Brain microvascular endothelial cell (primary cell): Measurements from ENCODE around the gene NRF1.

Experiments
- DNase-seq: peaks from one replicate; pipeline ENCODE4 v3.0.0-alpha.2; 2020
- H3K27ac ChIP-seq: fragments of 250-450 bp; sonication (Bioruptor Pico); 2 replicates; pipeline ENCODE4 v1.5.1; 2020; ENCODE audit warnings: mild to moderate bottlenecking, moderate library complexity
- H3K27me3 ChIP-seq: fragments of 250-450 bp; sonication (Bioruptor Pico); replicated peaks from 2 replicates; pipeline ENCODE4 v1.5.1; 2020; ENCODE audit warnings: mild to moderate bottlenecking
- H3K36me3 ChIP-seq: fragments of 250-450 bp; sonication (Bioruptor Pico); replicated peaks from 2 replicates; pipeline ENCODE4 v1.5.1; 2020; ENCODE audit warnings: mild to moderate bottlenecking
- H3K4me3 ChIP-seq: 2 replicates; pipeline ENCODE4 v1.5.1; 2011; ENCODE audit warnings: low read depth, mild to moderate bottlenecking, control low read depth, low read length, moderate library complexity
- in situ Hi-C: cut with HindIII; loops from 2 replicates; pipeline ENCODE4 v1.10.0; 2017; ENCODE audit warnings: low sequenced_read_pairs, low pct_ligation_motif_present
- TF ChIP-seq, protein P1 (sequence below): IDR thresholded peaks from 2 replicates; pipeline ENCODE4 v1.5.1; 2011; ENCODE audit warnings: low read depth, mild to moderate bottlenecking, moderate library complexity, low read length, control low read depth, inconsistent platforms; ENCODE audit errors: missing control alignments

Gene NRF1

DNA sequence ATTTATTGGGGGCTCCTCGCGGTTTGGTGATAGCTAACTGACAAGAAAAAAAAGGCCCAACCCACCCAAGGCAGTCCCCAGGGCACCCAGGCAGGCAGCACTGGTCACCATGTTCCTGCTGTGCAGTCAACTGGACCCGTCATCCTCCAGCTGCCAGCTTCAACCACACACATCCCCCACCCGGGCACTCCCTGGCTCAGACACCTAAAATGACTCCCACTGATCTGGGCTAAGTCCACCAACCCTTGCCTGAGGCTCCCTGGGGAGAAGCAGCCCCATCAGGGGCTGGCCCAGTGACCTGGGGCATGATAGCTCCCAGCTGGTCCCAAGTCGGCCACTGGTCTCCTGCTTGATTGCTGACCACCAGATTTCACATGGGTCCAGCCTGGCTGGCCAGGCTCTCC is 161.8 kb downstream of the NRF1 start:
- Histone ChIP-seq H3K36me3 (no peaks in the 10 kb centered on the region), H3K4me3 (no peak overlapping the region), H3K27me3 (peaks cover 22% of the 10 kb centered on the region), H3K27ac (no peak overlapping the region)
- in situ Hi-C loops = no loop called here
- no peak for DNase-seq
- TF ChIP-seq, protein P1, sequence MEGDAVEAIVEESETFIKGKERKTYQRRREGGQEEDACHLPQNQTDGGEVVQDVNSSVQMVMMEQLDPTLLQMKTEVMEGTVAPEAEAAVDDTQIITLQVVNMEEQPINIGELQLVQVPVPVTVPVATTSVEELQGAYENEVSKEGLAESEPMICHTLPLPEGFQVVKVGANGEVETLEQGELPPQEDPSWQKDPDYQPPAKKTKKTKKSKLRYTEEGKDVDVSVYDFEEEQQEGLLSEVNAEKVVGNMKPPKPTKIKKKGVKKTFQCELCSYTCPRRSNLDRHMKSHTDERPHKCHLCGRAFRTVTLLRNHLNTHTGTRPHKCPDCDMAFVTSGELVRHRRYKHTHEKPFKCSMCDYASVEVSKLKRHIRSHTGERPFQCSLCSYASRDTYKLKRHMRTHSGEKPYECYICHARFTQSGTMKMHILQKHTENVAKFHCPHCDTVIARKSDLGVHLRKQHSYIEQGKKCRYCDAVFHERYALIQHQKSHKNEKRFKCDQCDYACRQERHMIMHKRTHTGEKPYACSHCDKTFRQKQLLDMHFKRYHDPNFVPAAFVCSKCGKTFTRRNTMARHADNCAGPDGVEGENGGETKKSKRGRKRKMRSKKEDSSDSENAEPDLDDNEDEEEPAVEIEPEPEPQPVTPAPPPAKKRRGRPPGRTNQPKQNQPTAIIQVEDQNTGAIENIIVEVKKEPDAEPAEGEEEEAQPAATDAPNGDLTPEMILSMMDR = no peak

DNA sequence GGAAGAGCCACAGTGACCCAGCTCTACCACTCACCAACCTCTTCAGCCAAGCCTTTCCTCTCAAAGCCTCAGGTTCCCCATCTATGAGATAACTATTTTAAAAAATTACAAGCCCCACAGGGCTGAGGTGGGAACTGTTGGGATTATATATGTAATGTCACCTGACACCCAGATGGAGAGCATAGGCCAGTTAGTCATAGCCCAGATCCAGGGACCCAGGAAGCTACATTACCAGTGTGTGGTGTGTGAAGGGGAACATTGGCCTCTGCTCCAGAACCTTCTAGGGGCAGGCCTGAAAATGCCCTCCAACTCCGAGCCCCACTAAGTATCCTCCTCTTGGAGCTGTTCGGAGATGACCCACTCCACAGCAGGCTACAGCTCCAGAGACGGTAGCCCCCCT is 162.4 kb downstream of the NRF1 start:
- in situ Hi-C loops = no loop called here
- Histone ChIP-seq H3K27ac (no peak overlapping the region), H3K27me3 (peaks cover 28% of the 10 kb centered on the region), H3K36me3 (no peaks in the 10 kb centered on the region), H3K4me3 (no peak overlapping the region)
- TF ChIP-seq, protein P1 = no peak
- DNase-seq = no peak

DNA sequence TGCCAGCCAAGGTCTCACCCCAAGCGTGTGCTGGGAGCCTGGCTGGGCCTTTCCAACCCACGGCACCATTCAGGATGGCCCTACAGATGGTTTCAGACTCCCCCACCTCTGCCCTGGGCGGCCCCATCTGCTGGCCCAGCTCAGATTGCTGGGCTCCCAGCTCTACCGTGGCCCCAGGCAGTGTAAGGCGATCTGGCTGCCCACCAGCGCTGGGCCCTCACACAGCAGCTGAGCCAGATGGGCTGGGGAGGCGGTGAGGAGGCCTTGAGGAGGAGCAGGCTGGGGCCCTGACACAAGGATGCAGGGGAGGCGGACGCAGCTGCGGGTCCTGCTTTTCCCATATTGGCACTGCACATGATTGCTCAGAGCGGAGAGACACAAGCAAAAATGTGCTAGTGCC is 162.8 kb downstream of the NRF1 start:
- H3K4me3 ChIP-seq = no peak overlapping the region
- no peaks in the 10 kb centered on the region for H3K36me3 ChIP-seq
- H3K27me3 ChIP-seq = peaks cover 32% of the 10 kb centered on the region
- in situ Hi-C loops = no loop called here
- H3K27ac ChIP-seq = no peak overlapping the region
- DNase-seq = no peak
- TF ChIP-seq, protein P1 = no peak

DNA sequence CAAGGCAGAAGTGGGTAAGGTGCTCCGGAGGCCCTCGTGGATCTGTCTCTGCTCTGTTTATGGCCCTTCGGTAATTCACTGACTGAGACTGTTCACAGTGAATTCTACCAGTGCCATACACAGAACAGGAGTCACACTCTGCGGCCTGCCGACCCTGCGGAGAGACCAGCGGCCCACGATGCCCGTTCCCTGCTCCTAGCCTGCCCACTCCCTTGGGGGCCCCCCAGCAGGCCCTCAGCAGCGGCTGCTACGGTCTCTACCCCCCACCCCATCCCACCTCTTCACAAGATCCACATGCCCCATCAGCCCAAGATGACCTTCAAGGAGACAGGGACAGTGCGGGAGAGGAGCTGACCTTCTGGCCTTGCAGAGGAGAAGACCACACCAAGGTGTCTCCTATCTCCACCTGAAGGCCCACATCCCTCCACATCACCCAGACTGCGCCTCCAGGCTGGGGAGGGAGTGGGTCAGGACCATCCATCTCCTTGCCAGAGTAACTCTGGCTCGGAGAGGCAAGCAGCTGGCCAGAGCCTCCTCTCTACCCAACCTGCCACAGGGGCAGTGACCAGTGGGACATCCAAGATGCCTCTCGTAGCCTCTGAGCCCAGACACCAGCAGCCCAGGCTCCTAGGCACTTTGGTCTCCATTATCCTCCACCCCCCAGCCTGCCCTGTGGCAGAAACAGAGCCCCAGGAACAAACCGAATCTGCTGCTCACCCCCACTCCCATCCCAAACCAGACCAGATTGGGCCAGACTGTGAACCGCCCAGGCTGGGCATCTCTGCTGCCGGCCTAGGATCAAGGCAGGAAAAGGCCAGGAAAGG is 163.6 kb downstream of the NRF1 start:
- H3K27me3 ChIP-seq = peaks cover 39% of the 10 kb centered on the region
- in situ Hi-C loops = no loop called here
- H3K27ac ChIP-seq = no peak overlapping the region
- no peaks in the 10 kb centered on the region for H3K36me3 ChIP-seq
- no peak overlapping the region for H3K4me3 ChIP-seq
- DNase-seq = no peak
- TF ChIP-seq, protein P1 = no peak

DNA sequence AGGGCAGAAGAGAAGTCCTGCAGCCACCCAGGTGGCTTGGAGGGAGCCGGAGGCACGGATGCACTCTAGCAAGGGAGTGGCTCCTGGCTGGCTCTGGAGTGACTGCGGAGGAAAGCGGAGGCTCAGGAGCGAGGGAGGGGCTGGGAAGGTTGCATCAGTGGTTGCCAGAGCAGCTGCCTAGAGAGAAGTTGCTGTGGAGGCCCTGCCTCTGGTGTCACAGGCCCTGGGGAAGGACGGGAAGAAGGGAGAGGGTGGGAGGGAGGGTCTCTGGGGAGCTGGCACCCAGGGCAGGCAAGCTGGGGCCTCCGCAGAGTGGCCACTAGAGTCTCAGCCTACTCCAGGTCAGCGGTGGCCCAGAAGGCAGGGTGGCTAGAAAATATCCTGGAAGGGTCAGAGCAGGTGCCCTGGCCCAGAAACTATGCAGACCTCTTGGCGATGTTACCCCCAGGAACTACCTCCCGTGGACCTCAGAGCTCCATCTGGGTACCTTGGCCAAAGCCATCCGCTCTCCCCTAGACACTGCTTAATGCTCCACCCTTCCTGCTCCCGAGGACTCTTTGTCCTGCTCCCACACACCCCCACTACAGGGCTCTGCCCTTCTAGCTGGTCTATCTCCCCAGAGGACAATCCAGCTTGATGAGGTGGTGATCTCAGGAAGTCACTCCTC is 164.3 kb downstream of the NRF1 start:
- peaks cover 46% of the 10 kb centered on the region for H3K27me3 ChIP-seq
- no peaks in the 10 kb centered on the region for H3K36me3 ChIP-seq
- no peak overlapping the region for H3K27ac ChIP-seq
- DNase-seq = no peak
- in situ Hi-C loops = no loop called here
- TF ChIP-seq, protein P1 = no peak
- no peak overlapping the region for H3K4me3 ChIP-seq

DNA sequence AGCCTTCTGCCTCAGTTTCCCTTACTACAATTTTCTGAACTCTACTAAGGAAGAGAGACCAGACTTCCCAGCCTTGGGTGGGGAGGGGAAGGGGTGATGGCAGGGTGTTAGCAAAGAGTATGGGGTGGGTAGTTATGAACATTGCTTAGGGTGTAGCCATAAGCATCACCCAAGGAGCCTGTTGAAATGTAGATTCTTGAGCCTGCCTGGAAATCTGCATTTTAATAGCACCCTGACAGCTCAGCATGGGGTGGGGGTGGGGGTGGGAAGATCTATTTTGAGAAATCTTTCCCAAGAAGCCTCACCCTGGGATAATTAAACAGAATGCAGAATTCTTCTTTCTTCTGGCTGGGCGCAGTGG is 164.8 kb downstream of the NRF1 start:
- no peak overlapping the region for H3K27ac ChIP-seq
- H3K4me3 ChIP-seq = no peak overlapping the region
- in situ Hi-C loops = no loop called here
- DNase-seq = no peak
- peaks cover 51% of the 10 kb centered on the region for H3K27me3 ChIP-seq
- TF ChIP-seq, protein P1 = no peak
- H3K36me3 ChIP-seq = no peaks in the 10 kb centered on the region
